SK-N-SH (cell line): Measurements from ENCODE around the gene GPR160. TPM values are rescaled to one million over a fixed set of nuclear protein-coding genes. Genes with fewer than 3 reads are reported as not detected.

Source experiments
- CTCF ChIA-PET: fragments of 300-600, 350-600 bp; formaldehyde crosslinking; extraction: SDS; loops from one replicate; lab custom pipeline; 2021; lab: Yijun Ruan, JAX
- POLR2A ChIA-PET: fragments of 350-600 bp; sonication (Branson Sonifier 250); formaldehyde crosslinking; extraction: SDS; loops from one replicate; lab custom pipeline; 2020; ENCODE audit warnings: antibody characterized with exemption, inconsistent platforms; lab: Yijun Ruan, JAX
- DNase-seq: peaks from one replicate; pipeline ENCODE4 v3.0.0; 2012
- H2AFZ ChIP-seq: fragments of 200-600 bp; sonication (generic); 2 replicates; pipeline ENCODE4 v1.8.1; 2016; ENCODE audit warnings: antibody characterized with exemption, mild to moderate bottlenecking, low read depth
- H3F3A ChIP-seq: fragments of 200-600 bp; sonication (generic); replicated peaks from 2 replicates; pipeline ENCODE3; 2016; ENCODE audit warnings: antibody characterized with exemption, mild to moderate bottlenecking; ENCODE audit not compliant: insufficient read depth
- H3K27ac ChIP-seq, 2 experiments: fragments of 200-500 bp in 1 of 2; fragments of 200-600 bp in 1 of 2; sonication (Bioruptor generic) in 1 of 2; sonication (generic), shearing (Covaris generic) in 1 of 2; 2 replicates each; pipeline versions ENCODE4 v1.5.1 to v1.6.1; 2014 to 2016; ENCODE audit warnings: low read depth in 2 of 2, inconsistent platforms in 1 of 2, low read length in 1 of 2, mild to moderate bottlenecking in 1 of 2, mixed read lengths in 1 of 2
- H3K27me3 ChIP-seq: fragments of 200-600 bp; sonication (generic), shearing (Covaris generic); 2 replicates; pipeline ENCODE4 v1.6.1; 2016; ENCODE audit warnings: mixed run types; ENCODE audit not compliant: insufficient read depth
- H3K36me3 ChIP-seq, 2 experiments: fragments of 200-500 bp in 1 of 2; fragments of 200-600 bp in 1 of 2; sonication (Bioruptor generic) in 1 of 2; sonication (generic) in 1 of 2; replicated peaks in 1 of 2; 2 replicates each; pipeline versions ENCODE3 to v1.5.1; 2014 to 2016; ENCODE audit warnings: low read length in 1 of 2, mild to moderate bottlenecking in 1 of 2; ENCODE audit not compliant: insufficient read depth in 2 of 2, control insufficient read depth in 1 of 2
- H3K4me1 ChIP-seq, 2 experiments: fragments of 200-500 bp in 1 of 2; fragments of 200-600 bp in 1 of 2; sonication (Bioruptor generic) in 1 of 2; sonication (generic), shearing (Covaris generic) in 1 of 2; 2 replicates each; pipeline versions ENCODE4 v1.5.1 to v1.6.1; 2014 to 2016; ENCODE audit warnings: low read depth in 1 of 2, low read length in 1 of 2, mixed run types in 1 of 2; ENCODE audit not compliant: insufficient read depth in 2 of 2, control insufficient read depth in 1 of 2
- H3K4me2 ChIP-seq: fragments of 200-600 bp; sonication (generic), shearing (Covaris generic); 2 replicates; pipeline ENCODE4 v1.6.1; 2017; ENCODE audit warnings: mixed run types
- H3K4me3 ChIP-seq, 2 experiments: fragments of 200-500 bp in 1 of 2; fragments of 200-600 bp in 1 of 2; sonication (Bioruptor generic) in 1 of 2; sonication (generic), shearing (Covaris generic) in 1 of 2; 2 replicates each; pipeline versions ENCODE4 v1.5.1 to v1.8.1; 2014 to 2016; ENCODE audit warnings: low read depth in 2 of 2, inconsistent platforms in 1 of 2, low read length in 1 of 2, mild to moderate bottlenecking in 1 of 2, mixed read lengths in 1 of 2, moderate library complexity in 1 of 2
- H3K79me2 ChIP-seq: fragments of 200-600 bp; sonication (generic); 2 replicates; pipeline ENCODE4 v1.8.1; 2017; ENCODE audit warnings: mild to moderate bottlenecking; ENCODE audit not compliant: insufficient read depth
- H3K9ac ChIP-seq: fragments of 200-600 bp; sonication (generic); 2 replicates; pipeline ENCODE4 v1.6.1; 2017; ENCODE audit warnings: mixed run types
- H3K9me2 ChIP-seq: fragments of 200-600 bp; sonication (generic); 2 replicates; pipeline ENCODE4 v1.6.1; 2017; ENCODE audit warnings: mixed run types
- H3K9me3 ChIP-seq: fragments of 200-600 bp; sonication (generic); 2 replicates; pipeline ENCODE4 v1.6.1; 2017; ENCODE audit warnings: mixed run types, mild to moderate bottlenecking, moderate library complexity
- H4K20me1 ChIP-seq: fragments of 200-600 bp; sonication (generic); 2 replicates; pipeline ENCODE4 v1.6.1; 2017; ENCODE audit warnings: mild to moderate bottlenecking, mixed run types; ENCODE audit not compliant: insufficient read depth
- ELF1 ChIP-seq: IDR thresholded peaks from 2 replicates; pipeline ENCODE4 v1.4.0; 2012
- EZH2phosphoT487 ChIP-seq: fragments of 200-600 bp; sonication (generic); IDR thresholded peaks from 2 replicates; pipeline ENCODE4 v1.6.1; 2017; ENCODE audit warnings: low read depth, mixed run types, mild to moderate bottlenecking, antibody characterized with exemption, moderate library complexity, borderline replicate concordance
- FOSL2 ChIP-seq: IDR thresholded peaks from 2 replicates; pipeline ENCODE4 v1.4.0; 2012; ENCODE audit warnings: low read depth, mild to moderate bottlenecking, moderate library complexity, borderline replicate concordance
- FOXJ3 ChIP-seq: sonication (generic); formaldehyde crosslinking; IDR thresholded peaks from 2 replicates; pipeline ENCODE4 v1.5.1; 2020; ENCODE audit warnings: mild to moderate bottlenecking, missing genetic modification reagents
- GABPA ChIP-seq: IDR thresholded peaks from 2 replicates; pipeline ENCODE4 v1.4.0; 2012; ENCODE audit warnings: low read depth, mild to moderate bottlenecking
- GATA2 ChIP-seq: sonication (generic); formaldehyde crosslinking; IDR thresholded peaks from 2 replicates; pipeline ENCODE4 v1.5.0; 2020; ENCODE audit warnings: mild to moderate bottlenecking, missing genetic modification reagents
- IRF3 ChIP-seq: fragments of 150-350 bp; IDR thresholded peaks from 2 replicates; pipeline ENCODE4 v1.6.1; 2016; ENCODE audit warnings: mild to moderate bottlenecking, low read depth, low read length
- MEF2A ChIP-seq: IDR thresholded peaks from 2 replicates; pipeline ENCODE4 v1.4.0; 2012; ENCODE audit warnings: low read depth, borderline replicate concordance
- NFIC ChIP-seq: IDR thresholded peaks from 2 replicates; pipeline ENCODE4 v1.4.0; 2012; ENCODE audit warnings: borderline replicate concordance
- NRF1 ChIP-seq: IDR thresholded peaks from 2 replicates; pipeline ENCODE4 v1.6.1; 2012; ENCODE audit warnings: low read depth, mild to moderate bottlenecking, low read length
- RAD21 ChIP-seq: IDR thresholded peaks from 2 replicates; pipeline ENCODE4 v1.6.1; 2012; ENCODE audit warnings: mild to moderate bottlenecking, low read length
- RCOR1 ChIP-seq: fragments of 150-350 bp; IDR thresholded peaks from 2 replicates; pipeline ENCODE4 v1.6.1; 2017; ENCODE audit warnings: antibody characterized with exemption, low read length
- RXRA ChIP-seq: IDR thresholded peaks from 2 replicates; pipeline ENCODE4 v1.4.0; 2012; ENCODE audit warnings: low read depth, mild to moderate bottlenecking, borderline replicate concordance
- TAF1 ChIP-seq: IDR thresholded peaks from 2 replicates; pipeline ENCODE4 v1.6.1; 2012; ENCODE audit warnings: low read depth, mild to moderate bottlenecking, low read length, moderate library complexity, borderline replicate concordance
- TEAD4 ChIP-seq: IDR thresholded peaks from 2 replicates; pipeline ENCODE4 v1.4.0; 2012; ENCODE audit warnings: mild to moderate bottlenecking, borderline replicate concordance; ENCODE audit not compliant: insufficient read depth
- YY1 ChIP-seq: IDR thresholded peaks from 2 replicates; pipeline ENCODE4 v1.4.0; 2012; ENCODE audit warnings: low read depth, mild to moderate bottlenecking
- WGBS: methylation state at CpG from one replicate; pipeline ENCODE4 v1.1.6; 2017; ENCODE audit warnings: low lambda C conversion rate; 5-methylcytosine and 5-hydroxymethylcytosine counted together
- polyA plus RNA-seq, 3 experiments: library from polyadenylated mRNA; depleted of rRNA; stranded (reverse); fragments of >200 nt; gene quantifications; 2 replicates each; pipeline ENCODE4 v1.2.3, GENCODE V29; 2012
- TF ChIP-seq, protein P1 (sequence below): fragments of 150-350 bp; IDR thresholded peaks from 2 replicates; pipeline ENCODE4 v1.6.1; 2017; ENCODE audit warnings: antibody characterized with exemption, low read length, low read depth, borderline replicate concordance
- TF ChIP-seq, protein P2 (sequence below): fragments of 200-600 bp; sonication (generic); IDR thresholded peaks from 2 replicates; pipeline ENCODE4 v1.6.1; 2017; ENCODE audit warnings: antibody characterized with exemption, mild to moderate bottlenecking, moderate library complexity

Gene GPR160
- polyA plus RNA-seq, 1 of the 3 experiments (the other 2 are of a cell fraction) = 0.31 TPM

GRCh38 chr3:170007031-170007663, 30.6 kb upstream of the GPR160 start:
- ChIA-PET POLR2A (no interaction called here), CTCF (no interaction called here)
- H3K36me3 ChIP-seq = no peaks in the 10 kb centered on the region
- 79% methylated on average over 7 of the region's 7 CpGs for WGBS
- H3K9ac ChIP-seq = no peak overlapping the region
- H3K79me2 ChIP-seq = no peaks in the 10 kb centered on the region
- TF ChIP-seq TAF1 (no peak), YY1 (no peak), IRF3 (no peak), MEF2A (no peak), NRF1 (no peak), GATA2 (CRISPR knock-in tag) (no peak), FOSL2 (no peak), RCOR1 (no peak)
- no peaks in the 10 kb centered on the region for H3K9me2 ChIP-seq
- H3K4me1 ChIP-seq = peaks cover 0 to 3% of the 10 kb centered on the region in 2 experiments; a peak in 1 of 4 replicates
- H3F3A ChIP-seq = no peaks in the 10 kb centered on the region
- H3K9me3 ChIP-seq = no peaks in the 10 kb centered on the region
- no peak overlapping the region for H3K27ac ChIP-seq
- no peaks in the 10 kb centered on the region for H3K27me3 ChIP-seq
- H2AFZ ChIP-seq = no peak overlapping the region
- no peak overlapping the region for H3K4me3 ChIP-seq
- no peak for DNase-seq
- H4K20me1 ChIP-seq = no peaks in the 10 kb centered on the region
- H3K4me2 ChIP-seq = no peak overlapping the region

- WGBS = 63% methylated on average over 4 of the region's 4 CpGs
- Histone ChIP-seq H3K9me2 (no peaks in the 10 kb centered on the region), H3K27me3 (no peaks in the 10 kb centered on the region), H3K4me1 (no peaks in the 10 kb centered on the region), H4K20me1 (no peaks in the 10 kb centered on the region), H2AFZ (no peak overlapping the region), H3K79me2 (no peaks in the 10 kb centered on the region), H3K36me3 (no peaks in the 10 kb centered on the region), H3K9me3 (no peaks in the 10 kb centered on the region), H3K4me3 (no peak overlapping the region), H3K27ac (no peak overlapping the region), H3F3A (no peaks in the 10 kb centered on the region), H3K9ac (no peak overlapping the region), H3K4me2 (no peak overlapping the region)
- CTCF ChIA-PET = interaction anchor here (0.6 to 1.4 kb wide), 3 partner anchors 12 to 589 kb away, joined by 3 to 4 read pairs (median 3); no protein-coding TSS in a partner anchor
- POLR2A ChIA-PET = no interaction called here
- DNase-seq = no peak
- TF ChIP-seq EZH2phosphoT487 (no peak), ELF1 (no peak), IRF3 (no peak), FOSL2 (no peak), RXRA (no peak), TAF1 (no peak), FOXJ3 (CRISPR knock-in tag) (no peak), TEAD4 (no peak), RAD21 (no peak), NFIC (no peak), GABPA (no peak)
- TF ChIP-seq, protein P1, sequence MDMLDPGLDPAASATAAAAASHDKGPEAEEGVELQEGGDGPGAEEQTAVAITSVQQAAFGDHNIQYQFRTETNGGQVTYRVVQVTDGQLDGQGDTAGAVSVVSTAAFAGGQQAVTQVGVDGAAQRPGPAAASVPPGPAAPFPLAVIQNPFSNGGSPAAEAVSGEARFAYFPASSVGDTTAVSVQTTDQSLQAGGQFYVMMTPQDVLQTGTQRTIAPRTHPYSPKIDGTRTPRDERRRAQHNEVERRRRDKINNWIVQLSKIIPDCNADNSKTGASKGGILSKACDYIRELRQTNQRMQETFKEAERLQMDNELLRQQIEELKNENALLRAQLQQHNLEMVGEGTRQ = no peak
- TF ChIP-seq, protein P2, sequence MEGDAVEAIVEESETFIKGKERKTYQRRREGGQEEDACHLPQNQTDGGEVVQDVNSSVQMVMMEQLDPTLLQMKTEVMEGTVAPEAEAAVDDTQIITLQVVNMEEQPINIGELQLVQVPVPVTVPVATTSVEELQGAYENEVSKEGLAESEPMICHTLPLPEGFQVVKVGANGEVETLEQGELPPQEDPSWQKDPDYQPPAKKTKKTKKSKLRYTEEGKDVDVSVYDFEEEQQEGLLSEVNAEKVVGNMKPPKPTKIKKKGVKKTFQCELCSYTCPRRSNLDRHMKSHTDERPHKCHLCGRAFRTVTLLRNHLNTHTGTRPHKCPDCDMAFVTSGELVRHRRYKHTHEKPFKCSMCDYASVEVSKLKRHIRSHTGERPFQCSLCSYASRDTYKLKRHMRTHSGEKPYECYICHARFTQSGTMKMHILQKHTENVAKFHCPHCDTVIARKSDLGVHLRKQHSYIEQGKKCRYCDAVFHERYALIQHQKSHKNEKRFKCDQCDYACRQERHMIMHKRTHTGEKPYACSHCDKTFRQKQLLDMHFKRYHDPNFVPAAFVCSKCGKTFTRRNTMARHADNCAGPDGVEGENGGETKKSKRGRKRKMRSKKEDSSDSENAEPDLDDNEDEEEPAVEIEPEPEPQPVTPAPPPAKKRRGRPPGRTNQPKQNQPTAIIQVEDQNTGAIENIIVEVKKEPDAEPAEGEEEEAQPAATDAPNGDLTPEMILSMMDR = no peak
Measured at GRCh38 chr3:170010498-170010897, 27.3 kb upstream of the GPR160 start.
